ENCODE data around the gene OPALIN. TPM values are rescaled to one million over a fixed set of nuclear protein-coding genes. Genes with fewer than 3 reads are reported as not detected.

OPALIN gene
- total and polyA plus RNA-seq, 9 donors, result not detected

DNA sequence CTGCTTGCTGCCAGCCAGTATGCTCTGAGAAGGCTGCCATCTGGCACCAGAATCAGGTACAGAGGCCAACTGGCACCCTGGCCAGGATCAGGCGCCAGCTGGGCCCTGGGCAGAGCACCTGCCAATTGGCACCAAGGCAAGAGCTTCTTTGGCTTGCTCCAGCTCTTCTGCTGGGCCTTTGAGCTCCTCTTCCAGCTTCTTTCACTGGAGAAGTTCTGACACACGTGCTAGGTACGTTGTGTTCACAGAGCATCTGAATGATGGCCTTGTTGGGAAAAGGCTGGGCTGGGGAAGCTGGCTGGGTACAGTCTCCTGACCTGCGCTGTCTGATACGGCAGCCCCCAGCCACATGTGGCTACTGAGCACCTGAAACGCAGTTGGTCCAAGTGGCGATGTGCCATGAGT is 31.7 kb upstream of the OPALIN start:
- Histone ChIP-seq H3K27me3 (ENCODE audit: control insufficient read depth, insufficient read depth, low read length) (peaks cover 53% of the 10 kb centered on the region), H3K4me1 (ENCODE audit: control insufficient read depth, insufficient read depth, low read length) (peaks cover 6% of the 10 kb centered on the region), H3K27ac (ENCODE audit: low read length) (no peak overlapping the region), H3K4me3 (ENCODE audit: low read length) (no peak overlapping the region), H3K9me3 (replicated peaks; ENCODE audit: control insufficient read depth, low read depth, low read length) (no peaks in the 10 kb centered on the region), H3K36me3 (ENCODE audit: control insufficient read depth, insufficient read depth, low read length) (no peaks in the 10 kb centered on the region)
- peak; percentile 71 for DNase-seq
- WGBS (ENCODE audit: insufficient coverage), result 82% methylated on average over 5 of the region's 7 CpGs

DNA sequence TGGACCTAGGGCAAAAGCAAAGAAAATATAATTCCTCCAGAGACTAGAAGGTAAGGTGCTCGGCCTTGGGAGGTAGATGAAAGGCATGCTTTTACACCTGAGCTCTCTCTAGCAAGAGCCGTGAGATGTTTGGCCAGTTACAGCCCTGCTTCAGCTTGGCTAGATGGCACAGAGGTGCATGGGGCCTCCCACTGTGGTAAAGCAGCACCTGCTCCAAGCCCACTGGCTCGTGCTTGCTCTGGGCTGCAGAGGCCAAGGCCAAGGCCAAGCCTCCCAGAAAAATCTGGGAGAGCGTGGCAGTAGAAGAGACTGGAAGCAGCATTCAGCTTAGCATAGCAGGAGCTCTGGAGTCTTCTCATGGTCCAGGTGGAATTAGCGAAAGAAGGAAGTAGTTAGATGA is 31.0 kb upstream of the OPALIN start:
- Histone ChIP-seq H3K27ac (ENCODE audit: low read length) (no peak overlapping the region), H3K27me3 (ENCODE audit: control insufficient read depth, insufficient read depth, low read length) (peaks cover 49% of the 10 kb centered on the region), H3K36me3 (ENCODE audit: control insufficient read depth, insufficient read depth, low read length) (no peaks in the 10 kb centered on the region), H3K9me3 (replicated peaks; ENCODE audit: control insufficient read depth, low read depth, low read length) (no peaks in the 10 kb centered on the region), H3K4me1 (ENCODE audit: control insufficient read depth, insufficient read depth, low read length) (peaks cover 6% of the 10 kb centered on the region), H3K4me3 (ENCODE audit: low read length) (no peak overlapping the region)
- WGBS (ENCODE audit: insufficient coverage), result 79% methylated on average over 5 of the region's 5 CpGs
- no peak for DNase-seq

DNA sequence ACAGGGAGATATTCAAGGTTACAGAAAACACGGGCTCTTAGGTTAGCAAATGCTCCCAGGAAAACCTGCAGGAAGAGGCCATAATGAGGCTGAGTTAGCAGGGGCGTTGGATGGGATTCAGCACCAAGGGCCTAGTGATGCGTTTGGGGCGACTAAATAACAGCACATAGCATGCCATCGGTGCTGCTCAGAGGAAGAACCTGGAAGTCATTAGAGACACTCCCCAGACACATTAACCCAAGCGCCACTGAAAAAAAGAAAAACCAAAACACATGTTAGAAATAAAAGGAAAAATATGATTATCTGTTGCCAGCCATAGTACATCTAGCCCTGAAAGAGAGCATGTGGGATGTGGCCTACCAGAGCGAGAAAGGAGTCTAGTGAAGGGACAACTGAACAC is 28.8 kb upstream of the OPALIN start:
- Histone ChIP-seq H3K36me3 (ENCODE audit: control insufficient read depth, insufficient read depth, low read length) (no peaks in the 10 kb centered on the region), H3K4me3 (ENCODE audit: low read length) (no peak overlapping the region), H3K4me1 (ENCODE audit: control insufficient read depth, insufficient read depth, low read length) (peaks cover 6% of the 10 kb centered on the region), H3K9me3 (replicated peaks; ENCODE audit: control insufficient read depth, low read depth, low read length) (no peaks in the 10 kb centered on the region), H3K27ac (ENCODE audit: low read length) (no peak overlapping the region), H3K27me3 (ENCODE audit: control insufficient read depth, insufficient read depth, low read length) (peaks cover 40% of the 10 kb centered on the region)
- DNase-seq, result no peak
- WGBS (ENCODE audit: insufficient coverage), result 8% methylated on average over 2 of the region's 7 CpGs

DNA sequence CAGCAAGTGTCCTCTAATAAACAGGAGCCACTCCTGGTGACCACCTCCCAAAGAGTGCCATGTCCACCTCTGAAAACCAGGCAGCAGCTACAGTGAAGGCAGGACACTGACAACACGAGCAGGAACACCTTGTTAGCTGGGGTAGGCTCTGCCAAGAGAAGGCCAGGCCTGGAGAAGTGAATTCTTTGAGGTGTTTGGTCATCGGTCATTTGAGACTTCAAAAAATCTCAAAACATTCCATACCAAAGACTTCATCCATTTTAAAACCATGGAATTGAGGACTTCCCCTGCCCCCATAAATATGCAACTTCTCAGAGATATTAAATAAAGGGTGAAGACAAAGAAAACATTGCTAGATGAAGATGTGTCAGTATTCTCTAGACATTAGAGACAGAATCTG is 28.4 kb upstream of the OPALIN start:
- Histone ChIP-seq H3K27me3 (ENCODE audit: control insufficient read depth, insufficient read depth, low read length) (peaks cover 40% of the 10 kb centered on the region), H3K27ac (ENCODE audit: low read length) (no peak overlapping the region), H3K36me3 (ENCODE audit: control insufficient read depth, insufficient read depth, low read length) (no peaks in the 10 kb centered on the region), H3K4me1 (ENCODE audit: control insufficient read depth, insufficient read depth, low read length) (peaks cover 6% of the 10 kb centered on the region), H3K4me3 (ENCODE audit: low read length) (no peak overlapping the region), H3K9me3 (replicated peaks; ENCODE audit: control insufficient read depth, low read depth, low read length) (no peaks in the 10 kb centered on the region)
- no CpG with 5 or more reads among the region's 2 CpGs for WGBS (ENCODE audit: insufficient coverage)
- DNase-seq, result no peak

DNA sequence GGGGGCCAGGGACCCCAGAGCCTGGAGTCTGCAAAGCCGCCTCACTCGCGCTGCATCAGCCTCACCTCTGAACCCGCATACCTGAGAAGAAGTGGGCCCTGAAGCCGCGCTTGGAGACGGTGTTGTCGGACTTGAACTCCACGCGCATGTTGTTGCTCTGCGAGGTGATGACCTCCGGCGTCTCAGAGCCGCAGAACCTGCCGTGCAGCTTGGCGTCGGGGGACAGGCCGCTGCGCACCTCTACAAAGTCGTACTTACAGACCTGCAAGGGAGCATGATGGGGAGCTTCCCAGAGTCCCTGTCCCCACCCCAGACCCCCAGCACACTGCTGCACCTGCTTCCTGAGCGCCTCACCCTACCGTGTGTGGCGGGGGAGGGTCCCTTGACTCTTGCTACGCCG is 25.7 kb upstream of the OPALIN start:
- Histone ChIP-seq H3K4me3 (ENCODE audit: low read length) (no peak overlapping the region), H3K27ac (ENCODE audit: low read length) (no peak overlapping the region), H3K27me3 (ENCODE audit: control insufficient read depth, insufficient read depth, low read length) (peaks cover 34% of the 10 kb centered on the region), H3K4me1 (ENCODE audit: control insufficient read depth, insufficient read depth, low read length) (no peaks in the 10 kb centered on the region), H3K36me3 (ENCODE audit: control insufficient read depth, insufficient read depth, low read length) (no peaks in the 10 kb centered on the region), H3K9me3 (replicated peaks; ENCODE audit: control insufficient read depth, low read depth, low read length) (no peaks in the 10 kb centered on the region)
- WGBS (ENCODE audit: insufficient coverage), result 72% methylated on average over 20 of the region's 25 CpGs
- no peak for DNase-seq

DNA sequence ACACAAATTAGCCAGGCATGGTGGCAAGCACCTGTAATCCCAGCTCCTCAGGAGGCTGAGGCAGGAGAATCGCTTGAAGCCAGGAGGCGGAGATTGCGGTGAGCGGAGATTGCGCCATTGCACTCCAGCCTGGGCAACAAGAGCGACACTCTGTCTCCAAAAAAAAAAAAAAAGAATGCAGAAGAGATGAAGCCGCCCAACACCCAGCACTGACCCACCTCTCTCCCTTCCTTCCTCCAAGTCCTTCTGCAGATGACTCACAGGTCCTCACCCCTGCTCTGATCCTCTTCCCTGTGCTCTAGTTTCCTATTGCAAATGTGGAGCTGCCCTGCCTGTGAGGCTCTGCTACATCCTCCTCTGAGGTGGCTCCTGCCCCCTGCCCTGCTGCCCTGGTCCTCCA is 22.0 kb upstream of the OPALIN start:
- DNase-seq, result no peak
- H3K27me3 ChIP-seq (ENCODE audit: control insufficient read depth, insufficient read depth, low read length), result peaks cover 24% of the 10 kb centered on the region
- no peaks in the 10 kb centered on the region for H3K36me3 ChIP-seq (ENCODE audit: control insufficient read depth, insufficient read depth, low read length)
- peaks cover 4% of the 10 kb centered on the region for H3K4me1 ChIP-seq (ENCODE audit: control insufficient read depth, insufficient read depth, low read length)
- no peak overlapping the region for H3K4me3 ChIP-seq (ENCODE audit: low read length)
- WGBS (ENCODE audit: insufficient coverage), result no CpG with 5 or more reads among the region's 7 CpGs
- no peak overlapping the region for H3K27ac ChIP-seq (ENCODE audit: low read length)
- no peaks in the 10 kb centered on the region for H3K9me3 ChIP-seq (replicated peaks; ENCODE audit: control insufficient read depth, low read depth, low read length)

DNA sequence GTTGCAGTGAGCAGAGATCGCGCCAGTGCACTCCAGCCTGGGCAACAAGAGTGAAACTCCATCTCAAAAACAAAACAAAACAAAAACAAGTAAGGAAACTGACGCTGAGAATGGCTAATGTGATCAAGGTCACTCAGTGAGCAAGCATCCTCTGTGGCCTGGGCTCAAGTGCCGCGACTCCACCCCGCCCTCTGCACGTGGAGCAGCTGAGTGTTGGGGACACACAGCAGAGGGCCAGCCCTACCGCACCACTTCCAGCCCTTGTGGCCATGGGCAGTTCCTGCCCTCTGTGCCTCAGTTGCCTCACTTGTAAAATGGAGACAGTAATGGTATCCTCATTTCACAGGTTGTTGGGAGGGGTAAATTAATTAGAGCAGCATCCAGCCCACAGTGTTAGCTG is 21.0 kb upstream of the OPALIN start:
- Histone ChIP-seq H3K4me3 (ENCODE audit: low read length) (no peak overlapping the region), H3K36me3 (ENCODE audit: control insufficient read depth, insufficient read depth, low read length) (no peaks in the 10 kb centered on the region), H3K4me1 (ENCODE audit: control insufficient read depth, insufficient read depth, low read length) (peaks cover 7% of the 10 kb centered on the region), H3K9me3 (replicated peaks; ENCODE audit: control insufficient read depth, low read depth, low read length) (no peaks in the 10 kb centered on the region), H3K27ac (ENCODE audit: low read length) (no peak overlapping the region), H3K27me3 (ENCODE audit: control insufficient read depth, insufficient read depth, low read length) (peaks cover 18% of the 10 kb centered on the region)
- DNase-seq, result no peak
- 82% methylated on average over 6 of the region's 8 CpGs for WGBS (ENCODE audit: insufficient coverage)

DNA sequence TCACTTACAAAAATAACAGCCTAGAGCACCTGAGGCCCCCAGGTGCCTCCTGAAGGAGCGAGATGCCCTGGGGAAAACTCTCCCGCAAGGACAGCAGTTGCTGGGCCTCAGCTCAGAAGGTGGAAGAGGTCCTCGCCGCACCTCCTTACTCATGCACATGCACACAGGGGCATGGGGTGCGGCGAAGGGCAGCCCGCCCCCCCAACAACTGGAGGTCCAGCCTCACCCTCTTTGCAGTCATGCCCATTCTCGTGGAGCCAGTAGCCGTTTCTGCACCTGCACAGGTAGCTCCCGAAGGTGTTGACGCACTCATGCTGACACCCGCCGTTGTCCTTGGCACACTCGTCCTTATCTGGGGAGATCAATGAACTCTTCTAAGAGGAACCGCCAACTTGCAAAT is 19.9 kb upstream of the OPALIN start:
- peaks cover 24% of the 10 kb centered on the region for H3K27me3 ChIP-seq (ENCODE audit: control insufficient read depth, insufficient read depth, low read length)
- no peak overlapping the region for H3K4me3 ChIP-seq (ENCODE audit: low read length)
- H3K27ac ChIP-seq (ENCODE audit: low read length), result no peak overlapping the region
- no peak for DNase-seq
- 84% methylated on average over 15 of the region's 15 CpGs for WGBS (ENCODE audit: insufficient coverage)
- H3K36me3 ChIP-seq (ENCODE audit: control insufficient read depth, insufficient read depth, low read length), result no peaks in the 10 kb centered on the region
- no peaks in the 10 kb centered on the region for H3K9me3 ChIP-seq (replicated peaks; ENCODE audit: control insufficient read depth, low read depth, low read length)
- H3K4me1 ChIP-seq (ENCODE audit: control insufficient read depth, insufficient read depth, low read length), result peaks cover 7% of the 10 kb centered on the region

DNA sequence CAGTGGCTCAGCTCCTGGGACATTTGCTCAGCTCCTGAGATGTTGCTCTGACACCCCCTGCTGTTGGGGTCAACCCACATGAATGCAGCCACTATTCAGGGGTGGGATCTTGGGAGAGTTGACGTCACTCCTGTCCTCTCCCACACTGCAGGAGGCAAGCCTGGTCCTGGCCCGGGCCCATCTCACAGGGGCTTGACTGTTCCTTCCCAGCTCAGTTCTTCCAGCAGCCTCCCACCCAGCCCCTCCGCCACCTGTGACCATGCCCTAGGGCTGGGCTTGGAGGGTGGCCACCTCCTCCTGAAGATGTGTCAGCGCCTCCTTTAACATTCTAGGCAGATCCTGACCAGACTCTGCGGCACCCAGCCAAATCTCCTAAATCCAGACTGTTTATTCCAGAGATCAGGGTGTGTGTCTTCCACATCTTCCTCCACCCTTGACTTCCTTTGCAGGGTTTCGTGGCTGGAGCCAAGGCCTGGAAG is 19.1 kb upstream of the OPALIN start:
- H3K4me3 ChIP-seq (ENCODE audit: low read length), result no peak overlapping the region
- no peaks in the 10 kb centered on the region for H3K36me3 ChIP-seq (ENCODE audit: control insufficient read depth, insufficient read depth, low read length)
- DNase-seq, result peak; percentile 46
- peaks cover 25% of the 10 kb centered on the region for H3K27me3 ChIP-seq (ENCODE audit: control insufficient read depth, insufficient read depth, low read length)
- H3K4me1 ChIP-seq (ENCODE audit: control insufficient read depth, insufficient read depth, low read length), result peaks cover 7% of the 10 kb centered on the region
- WGBS (ENCODE audit: insufficient coverage), result 43% methylated on average over 3 of the region's 6 CpGs
- no peaks in the 10 kb centered on the region for H3K9me3 ChIP-seq (replicated peaks; ENCODE audit: control insufficient read depth, low read depth, low read length)
- no peak overlapping the region for H3K27ac ChIP-seq (ENCODE audit: low read length)

DNA sequence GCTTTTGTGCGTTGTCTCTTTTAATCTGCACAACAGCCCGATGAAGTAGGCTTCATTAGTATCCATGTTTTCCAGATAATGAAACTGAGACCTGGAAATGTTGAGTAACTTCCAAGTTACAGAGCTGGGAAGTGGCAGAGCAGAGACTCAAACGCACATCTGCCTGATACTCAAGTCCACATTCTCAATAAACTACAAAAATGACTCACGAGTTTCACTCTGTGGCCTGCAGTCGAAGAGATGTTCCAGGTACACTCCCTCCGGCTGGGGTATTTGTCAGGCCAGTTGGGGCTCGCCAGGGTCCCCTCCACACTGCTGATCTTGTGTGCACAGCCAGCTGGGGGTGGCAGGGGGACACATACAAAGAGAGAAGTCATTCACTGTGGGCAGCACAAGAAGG is 17.7 kb upstream of the OPALIN start:
- no peak for DNase-seq
- Histone ChIP-seq H3K9me3 (replicated peaks; ENCODE audit: control insufficient read depth, low read depth, low read length) (no peaks in the 10 kb centered on the region), H3K4me1 (ENCODE audit: control insufficient read depth, insufficient read depth, low read length) (peaks cover 7% of the 10 kb centered on the region), H3K36me3 (ENCODE audit: control insufficient read depth, insufficient read depth, low read length) (no peaks in the 10 kb centered on the region), H3K27ac (ENCODE audit: low read length) (no peak overlapping the region), H3K4me3 (ENCODE audit: low read length) (no peak overlapping the region), H3K27me3 (ENCODE audit: control insufficient read depth, insufficient read depth, low read length) (peaks cover 22% of the 10 kb centered on the region)
- 59% methylated on average over 4 of the region's 7 CpGs for WGBS (ENCODE audit: insufficient coverage)

All from muscle of leg (tissue), 11 donors.